GM04503 (cell line): ENCODE data around the gene FUBP1.
"Not testable (repeated sequence)": the region's sequence is repeated elsewhere in the genome, so short reads cannot be mapped to it uniquely, and the experiment has no call there.

ENCODE experiments used
- DNase-seq: peaks from one replicate; pipeline ENCODE4 v3.0.0-alpha.2; 2012; ENCODE audit warnings: low read depth

The FUBP1 gene

GRCh38 chr1:77978969-77979876 is at the start of gene FUBP1:
Gene FUBP1 (minus strand): TSS chr1:77979072. CDS start chr1:77979004, 68 bp downstream.
- DNase-seq = peak; percentile 92

- not testable (repeated sequence) for DNase-seq
Observed at GRCh38 chr1:78021134-78021533, 42.3 kb upstream of the FUBP1 start.

- DNase-seq = no peak
Observed at GRCh38 chr1:78019024-78019423, 40.2 kb upstream of the FUBP1 start.

GRCh38 chr1:78015148-78015547 is 36.3 kb upstream of the FUBP1 start:
- DNase-seq = no peak

GRCh38 chr1:78011050-78011449 is 32.2 kb upstream of the FUBP1 start:
- DNase-seq = no peak

GRCh38 chr1:78009836-78010235 is 31.0 kb upstream of the FUBP1 start:
- DNase-seq = peak; percentile 18

- no peak for DNase-seq
Observed at GRCh38 chr1:78009276-78009675, 30.4 kb upstream of the FUBP1 start.

- no peak for DNase-seq
Observed at GRCh38 chr1:78007677-78008341, 28.9 kb upstream of the FUBP1 start.

GRCh38 chr1:78006521-78006920 is 27.6 kb upstream of the FUBP1 start:
- no peak for DNase-seq

- peak; percentile 67 for DNase-seq
Observed at GRCh38 chr1:78005755-78006154, 26.9 kb upstream of the FUBP1 start.

- no peak for DNase-seq
Observed at GRCh38 chr1:78005448-78005722, 26.5 kb upstream of the FUBP1 start.

- DNase-seq = peak; percentile 92
Observed at GRCh38 chr1:78004719-78005447, 26.0 kb upstream of the FUBP1 start, which contains the start of gene DNAJB4. Gene DNAJB4 (plus strand): TSS chr1:78004939. CDS start chr1:78005111, 172 bp downstream.

- no peak for DNase-seq
Observed at GRCh38 chr1:78003882-78004718, 25.2 kb upstream of the FUBP1 start.

GRCh38 chr1:78003070-78003746 is 24.3 kb upstream of the FUBP1 start:
- DNase-seq = no peak

- not testable (repeated sequence) for DNase-seq
Observed at GRCh38 chr1:78000536-78000935, 21.7 kb upstream of the FUBP1 start.

GRCh38 chr1:77996734-77997133 is 17.9 kb upstream of the FUBP1 start:
- DNase-seq = no peak

- DNase-seq = no peak
Observed at GRCh38 chr1:77994117-77994705, 15.3 kb upstream of the FUBP1 start.

GRCh38 chr1:77991638-77992037 is 12.8 kb upstream of the FUBP1 start:
- no peak for DNase-seq

GRCh38 chr1:77990629-77991204 is 11.8 kb upstream of the FUBP1 start:
- no peak for DNase-seq

GRCh38 chr1:77989744-77990143 is 10.9 kb upstream of the FUBP1 start:
- DNase-seq = no peak
